Measurements from ENCODE around the gene CCDC88C.
"Not testable (repeated sequence)": the region's sequence is repeated elsewhere in the genome, so short reads cannot be mapped to it uniquely, and the experiment has no call there.

CCDC88C gene

GRCh38 chr14:91284791-91285548 lies 132.7 kb downstream of the CCDC88C start:
- DNase-seq: no peak

DNA sequence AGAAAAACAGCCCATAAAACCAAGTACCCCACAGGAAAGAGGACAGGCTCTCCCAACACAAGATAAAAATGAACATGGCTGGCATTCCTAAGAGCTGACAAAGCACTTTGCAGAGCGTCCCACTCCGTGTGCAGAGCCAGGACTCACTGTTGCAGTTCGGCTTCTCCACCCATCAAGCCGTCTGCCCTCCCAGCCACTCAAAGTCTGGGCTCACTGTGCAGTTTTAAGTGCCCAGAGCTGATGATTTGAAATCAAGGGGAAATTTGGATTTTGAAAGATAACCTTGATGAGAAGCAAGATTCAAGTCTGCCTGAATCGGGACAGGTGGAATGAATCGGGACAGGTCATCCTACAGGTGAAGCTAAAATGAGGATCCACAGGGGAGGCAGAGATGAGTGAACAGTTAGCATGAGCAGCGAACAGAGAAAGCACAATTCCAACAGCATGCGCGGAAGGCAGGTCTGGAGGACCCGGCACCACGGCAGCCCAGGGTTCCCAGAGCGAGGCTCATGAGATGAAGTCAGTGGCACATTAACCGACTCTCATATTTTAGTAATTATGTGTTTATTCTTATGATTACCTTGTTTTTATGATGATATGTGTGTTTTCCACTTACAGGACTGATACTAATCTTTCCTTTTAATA lies 133.4 kb downstream of the CCDC88C start:
- no peak for DNase-seq

- no peak for DNase-seq
Observed at GRCh38 chr14:91283666-91284065, 134.0 kb downstream of the CCDC88C start.

GRCh38 chr14:91282954-91283645 lies 134.5 kb downstream of the CCDC88C start:
- DNase-seq: no peak

- no peak for DNase-seq
Observed at GRCh38 chr14:91281346-91281745, 136.3 kb downstream of the CCDC88C start.

- DNase-seq: no peak
Observed at GRCh38 chr14:91280129-91280528, 137.5 kb downstream of the CCDC88C start.

GRCh38 chr14:91279354-91279753 lies 138.3 kb downstream of the CCDC88C start:
- DNase-seq: no peak

- DNase-seq: no peak
Observed at GRCh38 chr14:91278383-91278715, 139.3 kb downstream of the CCDC88C start.

DNA sequence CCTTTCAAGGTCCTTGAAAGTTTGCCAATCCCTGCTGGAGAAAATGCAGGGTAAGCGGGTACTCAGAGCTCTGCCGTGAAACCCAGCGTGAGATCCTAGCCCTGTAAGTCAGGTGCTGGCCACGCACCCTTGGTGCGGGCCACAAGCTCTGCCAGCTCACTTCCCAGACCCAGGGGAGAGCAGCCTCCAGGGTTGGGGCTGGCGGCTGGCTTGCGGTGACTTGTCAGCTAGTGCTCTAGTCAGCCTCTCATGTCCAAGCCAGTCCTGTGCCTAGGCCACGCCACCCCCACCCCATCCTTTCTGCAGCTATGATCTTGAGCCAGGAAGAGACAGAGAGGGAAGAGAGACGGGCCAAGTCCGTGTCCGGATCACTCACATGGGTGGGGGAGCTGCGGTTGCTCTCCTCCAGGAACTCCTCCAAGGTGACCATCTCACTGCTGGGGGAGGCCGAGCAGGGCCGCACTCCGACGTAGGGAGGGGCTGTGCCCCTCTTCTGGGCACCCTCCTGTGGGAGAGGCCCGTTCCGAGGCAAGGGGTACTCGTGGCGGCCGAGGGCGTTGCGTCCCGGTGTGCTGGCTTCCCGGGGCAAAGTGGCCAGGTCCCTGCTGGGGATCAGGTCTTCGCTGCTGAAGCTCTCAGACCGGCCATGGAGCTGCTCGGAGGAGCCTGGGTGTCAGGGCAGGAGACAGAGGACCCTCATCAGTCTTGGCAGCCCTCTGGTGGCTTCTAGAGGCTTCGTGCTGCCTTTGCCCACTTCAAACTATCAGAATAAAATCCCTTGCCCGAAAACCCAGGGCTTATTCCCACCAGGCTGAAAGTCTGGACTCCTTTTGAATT lies 139.9 kb downstream of the CCDC88C start:
- DNase-seq: no peak

DNA sequence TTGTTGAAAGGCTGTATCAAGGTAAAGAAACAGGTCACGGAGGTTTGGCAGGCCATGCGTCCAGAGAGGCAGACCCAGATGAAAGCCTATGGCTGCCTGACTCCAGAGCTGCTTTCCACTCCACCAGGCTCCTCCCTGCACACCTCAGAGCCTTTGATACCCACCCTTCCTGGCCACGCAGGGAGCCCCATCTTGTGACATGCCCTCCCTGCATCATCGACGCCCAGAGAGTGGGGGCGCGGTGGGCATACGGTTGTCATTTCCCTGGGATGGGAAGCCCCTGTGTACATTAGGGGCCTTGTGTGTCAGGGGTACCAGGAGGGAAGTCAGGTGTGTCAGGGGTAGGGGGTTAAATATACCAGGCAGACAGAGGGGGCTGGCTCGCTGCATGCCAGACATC lies 142.8 kb downstream of the CCDC88C start:
- no peak for DNase-seq

- DNase-seq: no peak
Observed at GRCh38 chr14:91273885-91274273, 143.7 kb downstream of the CCDC88C start.

DNA sequence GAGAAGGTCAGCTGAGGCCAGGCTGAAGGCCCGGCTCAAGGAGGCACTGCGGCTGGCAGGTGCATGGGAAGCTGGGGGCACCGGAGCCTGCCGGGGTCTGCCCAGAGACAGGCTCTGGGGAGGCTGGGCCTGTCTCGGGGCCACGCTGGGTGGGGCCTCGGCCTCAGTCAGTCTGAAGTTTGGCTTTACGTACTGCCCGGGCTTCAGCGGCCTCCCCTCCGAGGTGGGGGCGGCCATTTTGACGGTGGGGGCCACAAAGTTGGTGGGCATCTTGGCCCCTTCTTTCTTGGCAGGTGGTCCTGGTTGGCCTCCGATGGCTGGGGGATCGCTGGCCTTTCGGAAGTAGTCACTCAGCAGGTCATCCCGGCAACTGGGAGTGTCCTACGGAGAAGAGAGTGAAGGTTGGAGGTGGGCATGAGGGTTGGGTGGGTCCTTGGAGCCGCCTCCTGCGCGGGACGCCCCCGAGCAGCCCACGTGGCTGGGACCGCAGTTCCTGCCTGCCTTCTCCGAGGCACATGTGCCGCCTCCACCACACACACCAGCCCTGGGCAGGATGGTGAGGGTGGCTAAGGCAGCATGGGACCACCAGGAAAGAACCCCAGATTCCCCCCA lies 144.2 kb downstream of the CCDC88C start:
- DNase-seq: no peak

GRCh38 chr14:91272341-91273272 lies 145.0 kb downstream of the CCDC88C start:
- no peak for DNase-seq

DNA sequence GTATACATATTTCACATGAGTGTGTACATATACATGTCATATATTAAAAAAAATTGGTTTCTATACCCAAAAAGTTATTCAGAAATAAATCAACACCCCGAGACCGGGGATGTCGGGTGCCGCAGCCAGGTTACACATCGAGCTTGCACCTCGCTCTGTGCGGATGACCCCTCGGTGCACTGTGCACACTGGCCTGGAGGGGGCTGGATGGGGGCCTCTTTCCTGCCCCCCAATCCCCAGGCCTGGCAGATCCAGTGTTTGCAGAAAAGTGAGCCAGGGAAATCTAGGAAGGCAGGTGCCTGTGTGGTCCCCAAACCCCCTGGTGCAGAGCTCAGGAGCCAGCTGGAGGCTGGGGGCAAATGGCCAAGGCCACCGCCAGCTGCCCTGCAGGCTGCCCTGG lies 146.0 kb downstream of the CCDC88C start:
- DNase-seq: no peak

DNA sequence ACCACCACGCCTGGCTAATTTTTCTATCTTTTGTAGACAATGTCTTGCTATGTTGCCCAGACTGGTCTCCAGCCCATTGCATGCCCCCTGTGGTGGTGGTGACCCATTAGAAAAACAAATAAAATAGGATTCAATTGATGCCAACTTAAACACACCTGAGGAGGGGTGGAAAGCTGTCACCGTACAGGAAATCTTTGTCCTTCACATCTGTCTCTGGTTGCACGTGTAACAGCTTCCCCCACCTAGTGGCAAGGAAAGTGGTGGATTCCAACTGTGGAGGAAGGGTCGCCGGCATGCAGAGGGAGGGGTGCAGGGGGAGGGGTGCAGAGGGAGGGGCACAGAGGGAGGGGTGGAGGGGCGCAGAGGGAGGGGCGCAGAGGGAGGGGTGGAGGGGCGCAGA lies 147.0 kb downstream of the CCDC88C start:
- DNase-seq: no peak

- DNase-seq: no peak
Observed at GRCh38 chr14:91270188-91270587, 147.4 kb downstream of the CCDC88C start.

GRCh38 chr14:91269076-91269991 lies 148.3 kb downstream of the CCDC88C start:
- no peak for DNase-seq

DNA sequence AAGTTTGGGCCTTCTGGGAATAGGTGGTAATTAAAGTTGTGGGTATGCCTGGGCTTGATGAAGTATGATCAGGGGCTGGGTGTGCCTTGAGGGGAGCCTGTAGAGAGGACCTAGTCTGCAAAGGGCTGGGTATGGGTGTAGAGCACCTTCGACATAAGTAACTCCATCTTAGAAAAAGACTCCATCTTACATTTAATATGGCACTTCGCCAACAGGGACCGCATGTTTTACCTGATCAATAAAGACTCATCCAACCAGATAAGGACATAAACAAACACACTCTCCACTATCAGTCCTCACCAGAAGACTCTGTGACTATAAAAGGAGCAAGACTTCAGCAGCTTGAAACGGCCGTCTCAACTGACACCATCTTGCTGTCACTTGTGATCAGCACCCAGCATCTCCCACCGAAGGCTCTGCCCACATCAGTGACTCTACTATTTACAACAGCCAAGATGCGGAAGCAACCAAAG lies 149.6 kb downstream of the CCDC88C start:
- no peak for DNase-seq

DNA sequence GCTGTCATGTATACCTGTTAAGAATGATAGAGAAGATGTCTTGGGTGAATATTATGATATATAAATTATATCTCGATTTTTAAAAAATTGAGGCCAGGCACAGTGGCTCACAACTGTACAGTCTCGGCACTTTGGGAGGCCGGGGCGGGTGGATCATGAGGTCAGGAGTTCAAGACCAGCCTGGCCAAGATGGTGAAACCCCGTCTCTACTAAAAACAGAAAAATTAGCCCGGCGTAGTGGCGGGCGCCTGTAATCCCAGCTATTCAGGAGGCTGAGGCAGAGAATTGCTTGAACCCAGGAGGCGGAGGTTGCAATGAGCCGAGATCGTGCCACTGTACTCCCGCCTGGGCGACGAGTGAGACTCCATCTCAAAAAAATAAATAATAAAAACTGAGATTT lies 151.3 kb downstream of the CCDC88C start:
- not testable (repeated sequence) for DNase-seq

GRCh38 chr14:91265404-91265803 lies 152.2 kb downstream of the CCDC88C start:
- no peak for DNase-seq
